Fibroblast of lung (primary cell): Measurements from ENCODE around the gene MSANTD2.

Source experiments
- CTCF ChIP-seq, 2 donors: IDR thresholded peaks in 1 of 2; conservative IDR thresholded peaks in 1 of 2; 1 replicate in 1 of 2; 2 replicates in 1 of 2; pipeline ENCODE4 v1.5.1; 2011 to 2012; ENCODE audit warnings: low read length in 2 of 2, control low read depth in 1 of 2, inconsistent platforms in 1 of 2, low read depth in 1 of 2, mild to moderate bottlenecking in 1 of 2
- EZH2 ChIP-seq: IDR thresholded peaks from 2 replicates; pipeline ENCODE4 v1.5.1; 2012; ENCODE audit warnings: low read length, control low read depth, mild to moderate bottlenecking; ENCODE audit errors: missing control alignments

DNA sequence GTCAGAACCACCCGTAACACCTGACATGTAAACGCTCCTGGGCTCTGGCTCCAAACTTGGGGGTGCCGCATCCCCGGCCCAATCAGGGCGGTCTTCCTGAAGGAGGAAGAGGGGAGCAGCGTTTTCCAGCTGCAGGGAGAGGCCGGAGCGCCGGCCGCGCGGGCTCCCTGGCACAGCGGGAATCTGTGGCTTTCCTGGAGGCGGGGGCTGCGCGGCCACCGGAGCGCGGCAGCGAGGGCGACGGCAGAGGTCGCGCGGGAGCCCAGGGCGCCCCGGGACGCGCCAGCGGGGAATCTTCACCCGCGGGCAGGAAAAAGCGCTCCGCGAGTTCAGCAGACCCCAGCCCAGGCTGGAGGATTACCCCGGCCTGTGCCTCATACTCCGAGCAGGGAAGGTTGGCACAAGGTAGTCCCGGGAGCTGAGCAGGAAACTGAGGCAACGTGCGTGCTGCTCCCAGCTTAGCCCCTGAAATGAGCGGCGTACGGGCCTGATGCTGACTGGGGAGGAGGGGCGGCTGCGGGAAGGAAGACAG lies 37.5 kb downstream of the MSANTD2 start:
- no peak for TF ChIP-seq CTCF (conservative IDR thresholded peaks at IDR 0.05 in 1 of 2, IDR thresholded peaks at IDR 0.05 in 1 of 2; ENCODE audit: low read depth in 1 of 2, low read length in 2 of 2)
- peak; percentile 54 for TF ChIP-seq EZH2
